DMS 273 treated with DMSO at 0.1 percent for 48 hours (cell line): Measurements from ENCODE around the gene STAT6.

Experiments
- DNase-seq: peaks from one replicate; lab custom pipeline; 2025; lab: John Stamatoyannopoulos, UW

STAT6 gene

DNA sequence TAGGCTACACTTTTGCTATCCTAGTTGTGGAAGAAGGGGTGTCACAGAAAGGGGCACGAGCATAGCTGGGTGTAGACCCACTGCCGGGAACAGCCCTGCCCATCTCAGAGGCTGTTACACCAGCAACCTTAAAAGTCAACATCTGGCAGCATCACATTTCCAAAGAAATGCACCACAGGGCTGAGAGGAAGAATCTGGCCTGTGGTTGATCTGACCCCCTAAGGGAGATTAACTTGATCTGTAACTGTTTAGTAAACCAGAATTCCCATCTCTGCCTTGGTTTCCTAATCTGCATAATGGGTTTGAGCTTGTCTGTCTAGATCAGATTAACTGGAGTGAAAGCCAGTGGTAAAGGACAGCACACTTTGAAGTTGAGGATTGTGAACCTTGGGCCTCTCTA lies 34.9 kb upstream of the STAT6 start:
- DNase-seq = no peak

DNA sequence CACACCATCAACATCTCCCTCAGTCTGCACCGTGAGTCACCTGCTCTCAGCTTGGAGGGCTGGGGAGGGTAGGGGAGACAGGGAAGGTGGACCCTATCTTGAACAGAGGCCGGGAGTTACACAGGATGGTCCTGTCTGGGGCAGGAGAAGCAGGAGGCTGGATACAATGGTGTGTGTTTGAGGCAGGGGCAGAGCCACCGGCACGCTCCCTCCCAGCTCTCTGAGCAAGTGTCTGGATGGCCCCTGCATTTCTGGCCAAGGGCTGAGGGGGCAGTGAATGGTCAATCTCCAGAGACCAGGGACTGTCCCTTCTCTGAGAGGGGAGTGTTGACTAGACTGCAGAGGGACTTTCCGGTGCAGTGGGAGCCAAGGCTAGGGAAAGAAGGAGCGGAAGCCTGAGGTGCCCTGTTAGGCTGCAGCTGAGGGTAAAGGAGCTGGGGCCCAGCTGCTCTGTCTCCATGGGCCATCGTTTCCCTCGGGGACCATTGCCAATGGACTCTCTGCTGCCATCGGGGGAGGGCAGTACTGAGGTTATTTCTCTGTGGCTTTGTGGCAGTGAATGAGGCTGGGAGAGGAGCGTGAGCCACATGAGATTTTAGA lies 34.4 kb upstream of the STAT6 start:
- no peak for DNase-seq

DNA sequence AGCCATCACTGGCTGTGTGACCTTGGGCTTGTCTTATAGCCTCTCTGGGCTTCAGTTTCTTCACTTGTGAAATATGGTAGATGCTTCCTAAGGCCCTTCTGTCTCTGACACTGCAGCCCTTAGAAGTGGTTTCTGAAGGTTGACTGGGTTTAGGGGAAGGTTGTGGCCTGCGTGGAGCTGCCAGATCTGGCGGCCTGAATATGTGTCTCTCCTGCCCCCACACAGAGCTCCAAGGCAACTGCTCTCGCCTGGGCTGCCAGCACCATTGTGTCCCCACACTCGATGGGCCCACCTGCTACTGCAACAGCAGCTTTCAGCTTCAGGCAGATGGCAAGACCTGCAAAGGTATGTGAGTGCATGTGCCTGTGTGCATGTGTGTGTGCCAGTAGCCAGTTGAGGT lies 32.3 kb upstream of the STAT6 start:
- no peak for DNase-seq

DNA sequence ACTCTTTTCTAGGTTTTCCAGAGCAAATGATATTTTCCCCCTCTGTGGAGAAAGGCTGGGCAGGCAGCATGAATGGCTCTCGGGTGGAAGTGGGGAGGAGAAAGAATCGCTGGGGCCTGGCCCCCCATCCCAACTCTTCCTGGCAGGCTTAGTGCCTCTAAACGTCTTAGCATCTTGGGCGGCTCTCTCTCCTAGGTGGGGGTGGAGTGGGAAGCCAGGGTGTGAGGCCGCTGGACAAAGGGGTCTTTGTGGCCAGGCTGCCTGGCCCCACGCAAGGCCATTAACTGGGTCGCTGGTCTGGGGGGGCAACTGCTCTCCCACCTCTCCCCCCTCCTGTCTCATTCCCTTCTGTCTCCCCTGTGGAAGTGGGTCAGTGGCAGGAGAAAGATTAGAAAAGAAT lies 31.6 kb upstream of the STAT6 start:
- no peak for DNase-seq

DNA sequence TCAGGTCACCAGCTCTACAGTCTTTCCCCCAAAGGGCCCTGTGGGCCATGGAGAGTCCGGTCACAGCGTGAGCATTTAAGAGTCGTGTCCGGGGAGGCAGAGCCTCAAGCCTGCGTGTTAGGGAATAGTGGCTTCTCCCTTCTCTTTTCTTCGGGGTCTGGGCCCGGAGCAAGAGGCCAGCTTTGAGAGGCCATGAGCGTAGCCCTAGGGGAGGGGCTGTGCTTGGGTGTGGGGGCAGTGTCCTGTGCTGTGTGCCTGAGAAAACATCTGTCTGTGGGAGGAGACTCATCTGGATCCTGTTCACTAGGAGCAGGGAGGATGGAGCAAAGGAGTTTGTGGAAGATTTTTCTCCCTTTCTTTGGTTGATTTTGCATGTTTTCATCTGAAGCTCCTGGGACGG lies 31.0 kb upstream of the STAT6 start:
- DNase-seq = no peak

DNA sequence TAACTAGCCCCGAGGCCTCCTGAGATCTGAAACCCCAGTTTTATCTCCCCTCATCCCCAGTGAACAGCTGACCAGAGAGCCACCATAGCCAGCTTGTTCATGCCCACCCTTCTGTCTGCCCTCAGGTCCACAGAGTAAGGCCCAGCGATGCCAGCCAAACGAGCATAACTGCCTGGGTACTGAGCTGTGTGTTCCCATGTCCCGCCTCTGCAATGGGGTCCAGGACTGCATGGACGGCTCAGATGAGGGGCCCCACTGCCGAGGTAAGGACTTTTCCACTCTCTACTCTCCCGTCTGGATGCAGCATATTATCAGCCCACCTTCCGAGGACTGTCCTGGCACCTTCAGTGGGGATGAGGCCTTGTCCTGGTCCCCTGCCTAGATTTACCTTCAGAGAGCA lies 30.1 kb upstream of the STAT6 start:
- no peak for DNase-seq

DNA sequence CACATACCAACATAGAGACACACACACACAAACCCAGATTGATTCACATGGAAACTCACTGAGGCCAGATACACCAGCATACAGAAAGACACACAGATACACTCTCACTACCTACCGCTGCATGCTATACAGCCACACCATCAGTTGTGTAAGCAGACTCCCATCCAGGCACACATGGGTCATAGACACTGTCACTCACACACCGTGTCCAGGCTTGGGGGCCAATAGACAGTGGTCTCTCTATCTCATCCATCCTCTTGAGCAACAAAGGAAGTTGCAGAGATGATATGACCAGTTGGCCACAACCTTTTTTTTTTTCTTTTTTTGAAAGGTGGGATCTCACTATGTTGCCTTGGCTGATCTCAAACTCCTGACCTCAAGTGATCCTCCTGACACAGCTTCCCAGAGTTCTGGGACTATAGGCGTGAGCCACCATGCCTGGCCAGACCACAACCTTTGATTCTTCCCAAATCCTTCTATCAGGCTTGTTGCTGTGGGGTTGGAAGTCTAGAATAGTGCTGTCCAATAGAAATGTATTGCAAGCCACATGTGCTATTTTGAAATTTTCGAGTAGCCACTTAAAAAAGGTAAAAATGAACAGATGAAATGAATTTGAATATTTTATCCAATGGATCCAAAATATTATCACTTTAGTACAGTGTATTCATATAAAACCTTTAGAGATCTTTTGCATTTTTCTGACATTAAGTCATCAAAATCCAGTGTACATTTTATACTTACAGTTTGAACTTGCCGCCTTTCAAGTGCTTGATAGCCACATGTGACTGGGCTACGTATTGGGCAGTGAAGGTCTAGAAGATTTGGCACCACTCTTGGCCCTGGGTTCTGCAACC lies 28.9 kb upstream of the STAT6 start:
- no peak for DNase-seq

DNA sequence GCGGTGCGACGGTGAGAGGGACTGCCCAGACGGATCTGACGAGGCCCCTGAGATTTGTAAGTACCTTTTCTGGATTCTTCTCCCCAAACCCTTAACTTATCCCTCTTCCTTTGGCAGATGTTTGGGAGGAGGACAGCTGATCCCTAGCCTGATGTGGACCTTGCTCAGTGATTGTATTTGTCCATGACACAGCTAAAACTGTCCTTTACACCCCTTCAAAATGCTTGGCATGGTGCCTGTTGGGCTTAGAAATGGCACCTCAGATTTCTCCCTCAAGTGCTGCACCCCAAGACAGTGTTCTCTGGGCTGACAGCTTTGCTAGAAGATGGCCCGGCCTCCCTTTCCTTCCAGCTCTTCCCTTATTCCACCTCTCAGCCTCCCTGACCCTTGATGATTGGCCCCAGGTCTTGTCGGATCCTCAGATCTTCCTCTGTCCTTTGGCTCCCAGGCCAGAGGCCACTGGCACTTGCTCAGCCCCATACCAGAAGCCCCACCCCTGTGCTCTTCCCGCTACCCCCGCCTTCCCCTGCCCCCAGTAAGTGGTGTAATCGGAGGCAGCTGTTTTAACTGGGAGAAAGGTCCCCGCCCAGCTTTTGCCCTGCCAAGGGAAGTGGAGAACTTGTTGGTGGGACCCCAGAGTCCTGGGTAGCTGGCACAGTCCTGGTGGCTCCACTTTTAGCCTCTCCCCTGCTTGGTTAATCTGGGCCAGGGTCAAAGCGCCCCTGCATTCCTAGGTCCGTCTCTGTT lies 27.5 kb upstream of the STAT6 start:
- DNase-seq = no peak

DNA sequence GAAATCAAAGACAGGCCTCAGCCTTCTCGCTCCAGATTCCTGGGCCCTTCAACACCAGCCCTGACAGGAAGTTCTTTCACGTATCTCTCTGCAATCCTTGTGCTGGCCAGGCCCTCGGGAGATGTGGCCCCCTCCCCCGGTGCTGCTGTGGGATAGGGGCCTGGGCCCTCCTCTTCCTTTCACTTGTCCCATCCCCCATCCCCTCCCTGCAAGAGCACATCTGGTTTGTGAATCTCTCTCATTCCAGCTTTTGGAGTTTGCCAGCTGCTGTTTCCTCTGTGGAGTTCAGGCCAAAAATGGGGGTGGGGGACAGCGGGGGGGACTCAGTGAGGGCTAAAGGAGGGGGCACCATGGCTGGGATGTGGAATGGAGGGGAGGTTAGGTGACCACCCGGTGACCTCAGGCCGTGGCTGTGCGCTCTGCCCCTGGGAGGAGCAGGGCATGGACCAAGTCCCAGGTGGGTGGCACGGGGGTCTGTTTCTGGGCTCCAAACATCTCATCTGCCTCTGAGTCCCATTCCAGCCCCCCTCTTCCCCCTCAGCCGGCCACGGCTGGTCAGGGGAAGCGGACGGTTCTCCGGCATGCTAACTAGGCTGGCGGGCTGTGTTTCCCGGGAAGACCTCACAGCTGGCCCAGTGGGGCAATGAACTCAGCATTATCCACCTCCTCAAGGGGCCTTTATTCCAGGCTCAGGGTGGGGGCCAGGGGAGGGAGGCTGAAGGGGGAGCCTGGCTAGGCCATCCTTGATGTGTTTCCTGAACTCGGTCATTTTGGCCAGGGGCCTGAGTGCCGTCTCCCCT lies 24.6 kb upstream of the STAT6 start:
- no peak for DNase-seq

DNA sequence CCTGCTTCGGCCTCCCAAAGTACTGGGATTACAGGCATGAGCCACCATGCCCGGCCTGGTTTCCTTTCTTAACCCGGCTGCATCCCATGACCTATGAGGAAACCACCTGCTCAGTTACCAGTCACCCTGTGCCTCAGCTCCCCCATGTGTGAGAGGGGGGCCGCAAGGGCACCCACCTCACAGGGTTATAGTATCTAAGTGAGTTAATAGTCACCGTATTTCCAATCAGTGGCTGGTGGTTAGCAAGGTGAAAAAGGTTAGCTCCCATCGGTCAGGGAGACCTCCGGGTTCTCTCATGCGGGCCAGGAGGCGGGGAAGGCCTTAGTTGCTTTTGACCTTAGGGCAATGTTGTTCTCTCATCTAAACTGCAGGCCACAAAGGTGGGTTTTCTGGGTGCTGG lies 23.8 kb upstream of the STAT6 start:
- no peak for DNase-seq

DNA sequence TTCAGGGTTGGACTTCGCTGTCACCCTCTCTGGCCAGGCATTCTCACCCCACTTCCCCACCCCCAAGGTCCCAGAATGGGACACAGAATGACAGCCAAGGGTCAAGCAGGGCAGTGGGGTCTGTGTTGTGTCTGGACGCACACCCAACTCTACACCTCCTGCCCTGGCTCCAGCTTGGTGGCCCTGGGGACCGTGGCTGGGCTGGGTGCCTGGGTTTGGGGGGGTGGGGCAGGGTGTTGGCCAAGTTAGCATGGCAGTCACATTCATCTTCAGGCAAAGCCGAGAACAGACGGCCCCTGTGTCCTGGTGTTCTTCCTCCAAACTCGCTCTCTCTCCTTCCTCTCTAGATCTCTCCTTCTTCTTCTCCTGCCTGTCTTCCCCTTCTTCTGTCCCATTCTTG lies 22.8 kb upstream of the STAT6 start:
- no peak for DNase-seq

DNA sequence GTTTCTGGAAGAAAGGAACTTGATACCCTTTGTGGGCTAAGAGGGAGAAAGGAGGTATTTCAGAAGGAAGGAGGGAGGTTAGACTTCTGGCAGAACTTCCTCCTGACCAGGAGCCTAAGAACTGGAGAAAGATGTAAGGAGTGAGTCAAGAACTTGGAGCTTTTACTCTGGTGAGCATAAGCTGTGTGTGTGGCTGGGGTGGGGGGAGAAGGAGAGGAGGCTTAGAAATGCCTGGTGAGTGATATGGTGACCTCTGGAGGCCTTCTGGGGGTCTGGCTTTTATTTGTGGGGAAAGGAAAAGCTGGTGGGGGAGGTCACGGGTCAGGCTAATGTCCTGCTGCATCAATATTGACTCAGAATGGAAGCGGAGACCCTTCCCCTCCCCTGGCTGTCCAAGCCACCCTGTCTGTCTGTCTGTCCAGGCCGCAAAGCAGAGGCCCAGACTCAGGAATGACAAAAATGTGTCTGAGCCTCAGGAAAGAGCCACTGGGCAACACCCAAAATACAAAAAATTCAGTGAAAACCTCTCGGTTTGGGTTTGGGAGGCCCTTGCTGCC lies 21.9 kb upstream of the STAT6 start:
- DNase-seq = no peak

DNA sequence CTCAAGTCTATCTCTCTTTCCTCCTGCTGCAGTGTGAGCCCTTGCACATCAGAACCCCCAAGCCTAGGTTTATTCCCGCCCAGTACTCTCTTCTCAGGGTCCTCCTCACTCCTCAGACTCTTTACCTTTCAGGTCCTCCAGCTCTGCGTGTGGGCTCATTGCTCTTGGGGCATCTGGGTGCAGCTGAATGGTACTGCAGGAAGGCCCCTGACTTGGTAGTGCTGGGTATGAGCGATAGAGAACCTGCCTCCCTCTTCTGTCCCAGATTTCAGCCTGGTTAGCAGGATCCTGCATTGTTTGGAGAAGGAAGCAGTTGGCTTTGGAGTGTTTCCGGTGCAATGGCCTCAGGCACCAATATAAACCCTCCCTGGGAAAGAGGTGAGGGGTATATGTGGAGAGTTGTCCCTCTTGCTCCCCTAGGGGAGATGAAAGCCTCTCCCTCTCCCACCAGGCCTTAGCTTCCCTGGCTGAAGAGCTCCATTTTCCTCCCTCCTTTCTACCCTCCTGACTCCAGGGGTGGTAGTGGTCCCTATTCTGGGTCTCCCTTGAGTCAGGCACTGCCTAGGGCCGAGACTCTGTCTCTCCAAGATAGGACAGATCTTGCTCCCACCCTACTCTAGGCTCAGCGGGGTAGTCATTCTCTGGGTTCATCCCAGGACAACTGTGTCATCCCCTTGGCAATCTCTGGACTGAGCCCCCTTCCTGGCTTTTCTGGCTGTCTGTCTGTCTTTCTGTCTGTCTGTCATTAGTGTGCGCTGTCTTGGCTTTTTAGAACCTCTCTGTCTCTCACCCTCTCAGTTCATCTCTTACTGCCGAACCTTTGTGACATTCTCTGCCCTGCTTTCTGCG lies 21.0 kb upstream of the STAT6 start:
- no peak for DNase-seq

DNA sequence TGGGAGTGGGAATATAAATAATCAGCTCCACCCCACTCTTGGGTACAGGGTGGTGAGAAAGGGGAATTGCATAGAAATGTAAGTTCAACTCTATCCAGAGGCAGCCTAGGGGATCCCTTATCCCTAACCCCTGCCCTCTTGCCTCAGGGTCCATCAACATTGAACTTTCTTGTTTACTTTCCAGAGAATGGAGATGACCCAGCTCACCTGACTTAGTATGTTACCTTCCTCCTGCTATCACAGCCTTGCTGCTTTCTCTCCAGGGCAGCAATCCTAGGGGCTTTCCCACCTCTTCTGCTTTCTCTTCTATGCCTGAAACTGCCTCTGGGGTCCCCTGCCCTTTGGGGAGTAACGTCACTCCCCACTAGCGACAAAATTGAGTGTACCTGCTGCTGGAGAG lies 19.8 kb upstream of the STAT6 start:
- no peak for DNase-seq

DNA sequence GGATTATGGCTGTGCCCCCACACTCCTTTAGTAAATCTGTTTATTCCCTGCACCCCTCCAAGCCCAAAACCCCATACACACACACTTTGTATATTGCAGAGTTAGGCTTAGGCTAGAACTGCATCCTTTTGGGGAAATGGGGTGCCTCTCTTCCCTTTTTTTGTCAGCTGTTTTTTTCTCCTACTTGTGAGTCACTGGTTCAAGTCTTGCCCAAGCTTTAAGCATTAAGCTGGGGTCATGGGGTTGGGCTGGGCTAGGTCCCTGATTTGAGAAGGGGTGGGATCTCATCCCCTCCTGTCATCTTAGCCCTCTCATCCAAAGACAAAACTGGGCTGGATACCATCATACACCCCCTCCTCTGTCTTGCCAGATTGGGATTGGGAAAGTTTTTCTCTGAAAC lies 18.7 kb upstream of the STAT6 start:
- no peak for DNase-seq

DNA sequence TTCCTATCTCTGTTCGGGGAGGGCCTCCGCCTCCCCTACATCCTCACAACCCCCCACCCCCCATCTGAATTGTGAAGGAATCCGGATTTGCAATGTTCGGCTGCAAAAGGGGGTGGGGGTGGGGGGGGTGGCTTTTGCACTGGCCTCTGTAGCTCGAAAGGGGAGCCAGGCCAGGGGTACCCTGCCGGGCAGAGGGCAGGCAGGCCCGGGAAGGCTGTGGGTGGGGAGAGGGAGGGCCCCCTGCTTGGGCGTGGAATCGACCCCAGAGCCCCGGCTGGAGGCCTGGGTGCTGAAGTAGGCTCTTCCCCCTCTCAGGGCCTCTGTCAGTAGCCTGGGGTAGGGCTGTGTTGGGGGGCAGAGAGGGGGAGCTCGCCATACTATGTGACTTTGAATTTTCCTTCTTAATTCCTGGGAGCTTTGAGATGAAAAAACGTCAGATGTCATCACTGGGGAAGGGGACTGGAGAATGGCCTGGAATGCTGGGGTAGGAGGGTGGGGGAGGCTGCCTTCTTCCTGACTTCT lies 18.2 kb upstream of the STAT6 start:
- no peak for DNase-seq

DNA sequence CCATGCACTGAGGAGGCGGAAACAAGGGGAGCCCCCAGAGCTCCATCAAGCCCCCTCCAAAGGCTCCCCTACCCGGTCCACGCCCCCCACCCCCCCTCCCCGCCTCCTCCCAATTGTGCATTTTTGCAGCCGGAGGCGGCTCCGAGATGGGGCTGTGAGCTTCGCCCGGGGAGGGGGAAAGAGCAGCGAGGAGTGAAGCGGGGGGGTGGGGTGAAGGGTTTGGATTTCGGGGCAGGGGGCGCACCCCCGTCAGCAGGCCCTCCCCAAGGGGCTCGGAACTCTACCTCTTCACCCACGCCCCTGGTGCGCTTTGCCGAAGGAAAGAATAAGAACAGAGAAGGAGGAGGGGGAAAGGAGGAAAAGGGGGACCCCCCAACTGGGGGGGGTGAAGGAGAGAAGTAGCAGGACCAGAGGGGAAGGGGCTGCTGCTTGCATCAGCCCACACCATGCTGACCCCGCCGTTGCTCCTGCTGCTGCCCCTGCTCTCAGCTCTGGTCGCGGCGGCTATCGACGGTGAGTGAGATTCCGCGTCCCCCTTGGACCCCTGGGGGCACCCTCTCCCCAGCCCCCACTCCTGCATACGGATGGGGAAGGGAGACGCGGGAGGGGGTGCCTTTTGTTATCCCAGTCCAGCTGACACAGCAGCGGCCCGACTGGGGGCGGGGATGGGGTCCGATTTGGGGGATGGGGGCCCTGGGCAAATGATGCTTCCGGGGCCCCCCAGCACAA lies 17.5 kb upstream of the STAT6 start:
- no peak for DNase-seq

DNA sequence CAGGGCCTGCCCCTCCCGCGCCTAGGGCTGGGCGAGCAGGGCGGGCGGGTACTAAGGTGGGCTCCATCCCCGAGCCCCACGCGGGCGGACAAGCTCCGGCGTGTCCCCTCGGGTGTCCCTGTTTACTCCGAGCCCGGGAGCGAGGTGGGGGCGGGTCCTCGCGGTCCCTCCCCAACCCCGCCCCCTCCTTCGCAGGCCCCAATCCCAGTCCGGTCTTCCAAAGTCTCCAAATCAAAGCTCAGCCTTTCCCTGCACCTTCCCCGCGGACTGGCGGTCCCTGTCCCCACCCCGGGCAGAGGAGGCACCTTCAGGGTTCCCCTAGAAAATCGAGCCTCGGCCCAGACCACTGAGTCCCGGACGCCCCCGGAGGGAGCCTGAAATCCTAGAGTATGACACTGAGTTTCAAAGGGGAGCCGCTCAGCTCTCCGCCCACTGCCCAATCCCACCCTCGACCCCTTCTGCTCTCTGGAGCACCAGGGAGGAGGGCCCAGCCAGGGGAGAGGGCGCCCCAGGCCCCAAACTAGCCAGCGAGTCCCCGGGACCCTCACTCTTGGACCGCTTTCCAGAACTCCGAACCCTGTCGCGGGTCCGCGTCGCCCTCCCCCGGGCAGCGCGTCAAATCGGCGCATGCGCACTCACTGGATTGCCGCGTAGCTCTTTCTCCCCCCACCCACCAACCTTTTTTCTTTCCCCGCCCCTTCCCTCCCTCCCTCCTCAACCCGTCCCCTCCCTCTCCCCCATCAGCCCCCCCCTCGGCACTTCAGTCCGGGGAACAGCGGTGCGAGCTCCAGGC lies 16.8 kb upstream of the STAT6 start, which contains the start of gene LRP1:
TSS of gene LRP1 (plus strand) at position 758 of the 793 bp plus-strand sequence. CDS start 482 bp downstream, outside the sequence.
- peak; percentile 46 for DNase-seq

DNA sequence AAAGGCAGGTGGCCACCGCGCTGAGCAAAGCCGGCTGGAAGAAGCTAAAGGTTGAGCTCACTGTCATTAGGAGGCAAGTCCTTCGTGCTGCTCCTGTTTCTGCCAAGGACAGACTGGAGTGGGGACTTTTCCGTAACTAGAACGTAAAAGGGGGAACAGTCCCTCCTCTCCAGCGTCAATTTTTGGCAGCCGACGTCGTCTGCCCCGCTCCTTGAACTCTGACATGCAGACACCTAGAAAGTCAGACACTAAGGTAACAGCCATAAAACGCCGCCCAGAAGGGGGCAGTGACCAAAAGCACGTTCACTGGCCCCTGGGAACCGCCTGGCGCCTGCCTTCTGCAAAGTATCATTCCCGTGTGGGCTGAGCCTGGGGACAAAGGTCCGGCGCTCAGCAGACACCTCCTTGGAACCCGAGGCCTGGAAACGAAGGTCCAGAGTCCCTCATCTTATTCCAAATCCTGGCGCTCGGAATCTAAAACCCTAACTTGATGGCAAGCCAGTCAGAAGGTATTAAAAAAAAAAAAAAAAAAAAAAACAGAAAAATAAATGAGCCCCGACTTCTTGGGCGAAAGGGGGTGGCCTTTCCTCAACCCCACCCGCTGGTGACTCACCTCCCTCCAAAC lies 16.1 kb upstream of the STAT6 start:
- no peak for DNase-seq
